GM12878 (cell line): ENCODE data around the gene DLG2. TPM values are rescaled to one million over a fixed set of nuclear protein-coding genes. Genes with fewer than 3 reads are reported as not detected.

Experiments
- ATAC-seq: fragments of 200-7000 bp; cut with Tn5 transposase; 3 replicates; pipeline ENCODE4 v1.9.1; 2020; ENCODE audit warnings: mild to moderate bottlenecking, moderate library complexity
- BruUV-seq: library from RNA; stranded (reverse); fragments of 400-500 nt; replicated peaks from 2 replicates; lab custom pipeline; 2021; lab: Mats Ljungman, UMichigan
- CTCF ChIA-PET: fragments of 300-600 bp; sonication (Branson Sonifier 250); formaldehyde crosslinking; extraction: SDS; loops from one replicate; lab custom pipeline; 2021; ENCODE audit warnings: inconsistent platforms; lab: Yijun Ruan, JAX
- POLR2A ChIA-PET: fragments of 350-600 bp; formaldehyde crosslinking; extraction: SDS; loops from one replicate; lab custom pipeline; 2021; ENCODE audit warnings: inconsistent platforms; lab: Charles Lee
- RAD21 ChIA-PET: fragments of 300-600 bp; sonication (Branson Sonifier 250); formaldehyde crosslinking; loops from one replicate; lab custom pipeline; 2023; ENCODE audit warnings: antibody characterized with exemption; ENCODE audit not compliant: unreplicated experiment; lab: Charles Lee
- SMC1A ChIA-PET: fragments of 300-600 bp; sonication (Branson Sonifier 250); formaldehyde crosslinking; loops from one replicate; lab custom pipeline; 2023; ENCODE audit not compliant: unreplicated experiment, uncharacterized antibody; lab: Charles Lee
- DNase-seq: peaks from one replicate; pipeline ENCODE4 v3.0.0-alpha.2; 2011; ENCODE audit warnings: low read depth, low spot score
- FAIRE-seq: peaks from 3 replicates; lab custom pipeline; 2011; peaks lifted over from hg19 to GRCh38; lab: Jason Lieb, UNC
- H2AFZ ChIP-seq: 2 replicates; pipeline ENCODE4 v1.6.0; 2011; ENCODE audit warnings: low read depth, low read length, control low read depth; ENCODE audit not compliant: control insufficient read depth
- H3K27ac ChIP-seq: 2 replicates; pipeline ENCODE4 v1.5.1; 2011; ENCODE audit warnings: control low read depth; ENCODE audit not compliant: control insufficient read depth, insufficient read depth
- H3K27me3 ChIP-seq, 2 experiments: replicated peaks in 1 of 2; 2 replicates each; pipeline versions ENCODE4 v1.6.0 to v1.6.1; 2011; ENCODE audit warnings: low read length in 1 of 2; ENCODE audit not compliant: control insufficient read depth in 2 of 2, insufficient read depth in 2 of 2
- H3K36me3 ChIP-seq, 2 experiments: 2 replicates each; pipeline ENCODE4 v1.5.1; 2011; ENCODE audit warnings: low read length in 1 of 2; ENCODE audit not compliant: control insufficient read depth in 2 of 2, insufficient read depth in 2 of 2
- H3K4me1 ChIP-seq: 2 replicates; pipeline ENCODE4 v1.6.1; 2011; ENCODE audit warnings: mild to moderate bottlenecking, low read length, moderate library complexity, mixed read lengths; ENCODE audit not compliant: control insufficient read depth, insufficient read depth
- H3K4me2 ChIP-seq: 2 replicates; pipeline ENCODE4 v1.6.0; 2011; ENCODE audit warnings: control low read depth; ENCODE audit not compliant: control insufficient read depth, insufficient read depth
- H3K4me3 ChIP-seq: fragments of 200-600 bp; sonication (generic); 2 replicates; pipeline ENCODE4 v1.5.1; 2016
- H3K79me2 ChIP-seq: 2 replicates; pipeline ENCODE4 v1.6.0; 2011; ENCODE audit warnings: low read length; ENCODE audit not compliant: control insufficient read depth, insufficient read depth
- H3K9ac ChIP-seq: 2 replicates; pipeline ENCODE4 v1.8.0; 2011; ENCODE audit warnings: low read length, control low read depth, mixed read lengths; ENCODE audit not compliant: control insufficient read depth, insufficient read depth
- H3K9me3 ChIP-seq: replicated peaks from 3 replicates; pipeline ENCODE4 v1.5.1; 2011; ENCODE audit warnings: mild to moderate bottlenecking, low read length; ENCODE audit not compliant: control insufficient read depth, insufficient read depth
- H4K20me1 ChIP-seq: 2 replicates; pipeline ENCODE4 v1.6.0; 2011; ENCODE audit not compliant: control insufficient read depth, insufficient read depth
- CBFB ChIP-seq: IDR thresholded peaks from 2 replicates; pipeline ENCODE4 v1.6.1; 2016; ENCODE audit warnings: antibody characterized with exemption, low read depth
- GATAD2B ChIP-seq: fragments of 450-650 bp; conservative IDR thresholded peaks from 2 replicates; pipeline ENCODE4 v1.6.1; 2017; ENCODE audit warnings: low read depth, mild to moderate bottlenecking, moderate library complexity
- RBBP5 ChIP-seq: fragments of 200-600 bp; sonication (generic); conservative IDR thresholded peaks from 2 replicates; pipeline ENCODE4 v1.6.1; 2016
- TAF1 ChIP-seq: IDR thresholded peaks from 2 replicates; pipeline ENCODE4 v1.6.1; 2011; ENCODE audit warnings: mild to moderate bottlenecking, low read depth, low read length, borderline replicate concordance
- WGBS: methylation state at CpG from one replicate; pipeline ENCODE4 v1.1.6; 2016; ENCODE audit warnings: low lambda C conversion rate; ENCODE audit not compliant: insufficient replicate concordance, insufficient coverage; ENCODE audit errors: missing lambda C conversion rate; 5-methylcytosine and 5-hydroxymethylcytosine counted together
- in situ Hi-C: fragments of 300-500 bp; cut with MboI; formaldehyde crosslinking; loops from 9 replicates; pipeline ENCODE4 v1.14.3; 2018; ENCODE audit warnings: mixed read lengths
- intact Hi-C: fragments of 100-400 bp; cut with micrococcal nuclease; formaldehyde crosslinking; loops from one replicate; pipeline ENCODE4 v1.14.2; 2022; ENCODE audit not compliant: unreplicated experiment
- polyA plus RNA-seq, 11 experiments: library from polyadenylated mRNA; depleted of rRNA in 4 of 11; unstranded in 6 of 11; stranded (reverse) in 5 of 11; fragments of >200 nt; fragmentation: Nextera tagmentation in 4 of 11; fragmentation: Illumina TruSeq in 1 of 11; extraction: Ambion mirVana in 4 of 11; extraction: Trizol in 1 of 11; gene quantifications; 1 replicate in 1 of 11; 2 replicates in 10 of 11; pipeline versions ENCODE4 v1.2.1 to v1.2.3, GENCODE V29; 2011 to 2016; ENCODE audit warnings: inconsistent platforms in 2 of 11, missing spikeins in 2 of 11, low read depth in 1 of 11
- total RNA-seq, 4 experiments: library from RNA; depleted of rRNA in 3 of 4; stranded (reverse); fragments of >200 nt in 3 of 4; fragmentation: Illumina TruSeq in 1 of 4; extraction: Trizol in 1 of 4; gene quantifications; 2 replicates each; pipeline versions ENCODE4 v1.2.1 to v1.2.3, GENCODE V29; 2013 to 2021
- TF ChIP-seq, protein P1 (sequence below): IDR thresholded peaks from 2 replicates; pipeline ENCODE4 v1.6.1; 2011; ENCODE audit warnings: borderline replicate concordance, low read depth, mild to moderate bottlenecking, moderate library complexity, mixed read lengths, low read length; ENCODE audit not compliant: insufficient read depth; ENCODE audit errors: extremely low read length
- TF ChIP-seq, protein P2 (sequence below): fragments of 450-650 bp; IDR thresholded peaks from 2 replicates; pipeline ENCODE4 v1.6.1; 2017; ENCODE audit warnings: mild to moderate bottlenecking

DLG2 gene
- total and polyA plus RNA-seq, 10 of the 15 experiments (the other 5 are each of a cell fraction or from before 2014, with no cell fraction given) = 0.09 to 0.98 (median 0.35) TPM

DNA sequence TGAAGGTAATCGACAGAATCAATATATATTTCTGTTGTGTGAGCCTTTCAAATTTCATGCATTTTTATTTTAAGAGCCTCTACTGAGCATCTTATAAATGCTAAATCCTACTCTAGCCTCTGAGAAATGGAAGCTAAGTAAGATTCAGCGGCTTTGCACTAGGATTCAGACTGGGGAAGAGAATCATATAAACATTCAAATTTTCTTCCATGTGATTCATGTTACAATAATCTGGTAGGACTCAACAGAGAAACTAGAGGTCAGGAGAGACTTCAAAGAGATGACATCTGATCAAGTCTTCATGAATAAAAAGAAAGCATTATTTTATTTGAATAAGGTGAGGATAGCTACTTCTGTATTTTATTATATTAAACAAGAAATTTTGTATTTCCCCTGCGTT lies 538.9 kb downstream of the DLG2 start (continued):
- TF ChIP-seq, protein P1, sequence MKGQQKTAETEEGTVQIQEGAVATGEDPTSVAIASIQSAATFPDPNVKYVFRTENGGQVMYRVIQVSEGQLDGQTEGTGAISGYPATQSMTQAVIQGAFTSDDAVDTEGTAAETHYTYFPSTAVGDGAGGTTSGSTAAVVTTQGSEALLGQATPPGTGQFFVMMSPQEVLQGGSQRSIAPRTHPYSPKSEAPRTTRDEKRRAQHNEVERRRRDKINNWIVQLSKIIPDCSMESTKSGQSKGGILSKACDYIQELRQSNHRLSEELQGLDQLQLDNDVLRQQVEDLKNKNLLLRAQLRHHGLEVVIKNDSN = no peak

DNA sequence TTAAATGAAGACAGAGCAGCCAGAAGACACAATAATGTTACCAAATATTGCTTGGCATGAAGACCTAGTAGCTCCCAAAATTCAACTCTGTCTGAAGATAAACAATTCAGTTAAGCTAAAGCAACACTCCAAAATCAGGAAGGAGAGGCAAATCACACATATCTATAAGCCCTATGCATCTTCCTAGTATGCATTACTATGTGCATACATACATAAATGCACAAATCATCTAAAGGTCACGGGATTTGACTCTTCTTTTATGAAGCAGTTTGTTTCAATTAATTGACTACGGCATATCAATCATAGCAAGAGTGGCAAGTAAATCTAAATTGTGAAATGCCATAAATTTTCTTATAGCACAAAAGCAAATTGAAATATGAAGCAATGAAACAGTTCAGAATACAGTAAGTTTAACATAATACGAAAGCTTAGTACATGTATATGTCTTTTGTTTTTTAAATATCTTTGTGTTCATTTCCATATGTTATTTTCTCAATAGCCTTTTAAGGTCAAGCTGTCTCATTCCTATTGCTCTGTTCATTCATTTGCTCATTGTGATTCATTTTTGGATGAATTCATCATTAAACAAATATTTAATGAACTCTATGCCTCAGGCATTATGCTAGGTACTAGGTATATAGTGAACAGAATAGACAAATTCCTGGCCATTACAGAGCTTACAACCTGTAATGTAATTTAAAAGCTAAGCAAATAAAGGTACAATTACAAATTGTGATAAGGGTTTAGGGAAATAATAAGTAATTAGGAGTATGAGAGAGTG lies 540.5 kb downstream of the DLG2 start:
- DNase-seq = no peak
- Histone ChIP-seq H2AFZ (no peak overlapping the region), H3K79me2 (no peaks in the 10 kb centered on the region), H3K27ac (no peak overlapping the region), H3K36me3 (no peaks in the 10 kb centered on the region), H3K9me3 (no peaks in the 10 kb centered on the region), H3K4me2 (no peak overlapping the region), H4K20me1 (no peaks in the 10 kb centered on the region), H3K9ac (no peak overlapping the region), H3K27me3 (no peaks in the 10 kb centered on the region), H3K4me3 (no peak overlapping the region), H3K4me1 (no peaks in the 10 kb centered on the region)
- BruUV-seq = no TSS peak
- POLR2A ChIA-PET = no interaction called here
- CTCF ChIA-PET = interaction anchor here (0.6 to 1.7 kb wide), 2 partner anchors 79 to 1431 kb away, joined by 3 read pairs; no protein-coding TSS in a partner anchor
- intact Hi-C loops (no loop called here), in situ Hi-C loops (no loop called here)
- FAIRE-seq = no peak
- no peak for ATAC-seq
- SMC1A ChIA-PET = interaction anchor here (1.3 kb wide), 1 partner anchor 8 kb away, joined by 7 read pairs; no protein-coding TSS in a partner anchor
- RAD21 ChIA-PET = no interaction called here
- 55% methylated on average over 3 of the region's 3 CpGs for WGBS
- TF ChIP-seq GATAD2B (no peak), RBBP5 (no peak), TAF1 (no peak), CBFB (no peak)
- TF ChIP-seq, protein P2, sequence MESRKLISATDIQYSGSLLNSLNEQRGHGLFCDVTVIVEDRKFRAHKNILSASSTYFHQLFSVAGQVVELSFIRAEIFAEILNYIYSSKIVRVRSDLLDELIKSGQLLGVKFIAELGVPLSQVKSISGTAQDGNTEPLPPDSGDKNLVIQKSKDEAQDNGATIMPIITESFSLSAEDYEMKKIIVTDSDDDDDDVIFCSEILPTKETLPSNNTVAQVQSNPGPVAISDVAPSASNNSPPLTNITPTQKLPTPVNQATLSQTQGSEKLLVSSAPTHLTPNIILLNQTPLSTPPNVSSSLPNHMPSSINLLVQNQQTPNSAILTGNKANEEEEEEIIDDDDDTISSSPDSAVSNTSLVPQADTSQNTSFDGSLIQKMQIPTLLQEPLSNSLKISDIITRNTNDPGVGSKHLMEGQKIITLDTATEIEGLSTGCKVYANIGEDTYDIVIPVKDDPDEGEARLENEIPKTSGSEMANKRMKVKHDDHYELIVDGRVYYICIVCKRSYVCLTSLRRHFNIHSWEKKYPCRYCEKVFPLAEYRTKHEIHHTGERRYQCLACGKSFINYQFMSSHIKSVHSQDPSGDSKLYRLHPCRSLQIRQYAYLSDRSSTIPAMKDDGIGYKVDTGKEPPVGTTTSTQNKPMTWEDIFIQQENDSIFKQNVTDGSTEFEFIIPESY = no peak
